Left renal cortex interstitium (tissue), 4 donors: Measurements from ENCODE around the gene RRP1B. TPM values are rescaled to one million over a fixed set of nuclear protein-coding genes. Genes with fewer than 3 reads are reported as not detected.

ENCODE experiments used
- DNase-seq, 4 donors: peaks; one replicate each; pipeline ENCODE4 v3.0.0-alpha.2; 2013; ENCODE audit warnings: low read depth in 4 of 4, low spot score in 2 of 4, missing footprints in 1 of 4
- polyA plus RNA-seq, 4 donors: library from polyadenylated mRNA; unstranded; fragments of 120-200 nt; gene quantifications; one replicate each; pipeline ENCODE4 v1.2.1, GENCODE V29; 2013; ENCODE audit not compliant: insufficient read length in 4 of 4

RRP1B gene
- polyA plus RNA-seq, 4 donors: 28.0 to 32.7 (median 30.0) TPM

- no peak for DNase-seq
These were observed 80.5 kb downstream of the RRP1B start for GRCh38 chr21:43739621-43740435.

- DNase-seq: no peak
These were observed 81.3 kb downstream of the RRP1B start for GRCh38 chr21:43740497-43741156.

- DNase-seq: no peak
These were observed 82.2 kb downstream of the RRP1B start for GRCh38 chr21:43741423-43742096.

- DNase-seq: no peak
These were observed 84.6 kb downstream of the RRP1B start for GRCh38 chr21:43743947-43744346.

DNA sequence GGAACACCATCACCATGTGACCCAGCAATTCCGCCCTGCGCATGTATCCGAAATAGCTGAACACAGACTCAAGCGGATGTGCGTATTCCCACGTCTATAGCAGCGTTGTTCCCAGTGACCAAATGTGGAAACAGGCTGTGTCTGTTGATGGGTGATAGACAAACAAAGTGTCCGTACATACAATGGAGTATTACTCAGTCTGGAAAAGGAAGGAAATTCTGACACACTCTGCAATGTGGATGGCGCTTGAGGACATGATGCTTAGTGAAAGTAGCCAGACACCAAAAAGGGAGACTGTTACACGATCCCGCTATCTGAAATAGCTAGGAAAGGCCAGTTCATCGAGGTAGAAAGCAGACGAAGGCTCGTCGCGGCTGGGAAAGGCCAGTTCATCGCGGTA, 85.4 kb downstream of the RRP1B start:
- DNase-seq: no peak

Other genes starting within 250 kb of the RRP1B start
- 1 to 10 TPM in 3 of 4 donors, not detected in 1; 2.5 to 4.6 (median 2.6) TPM for gene SIK1, start 232.4 kb upstream of the RRP1B start, polyA plus RNA-seq
- gene HSF2BP, start 72 bp upstream of the RRP1B start, polyA plus RNA-seq: 1 to 10 TPM; 1.7 to 2.0 (median 2.0) TPM
- 10 to 100 TPM; 66.1 to 95.8 (median 78.7) TPM for gene PDXK, start 59.6 kb downstream of the RRP1B start, polyA plus RNA-seq
- gene CSTB, start 116.7 kb downstream of the RRP1B start, polyA plus RNA-seq: 10 to 100 TPM; 40.5 to 64.9 (median 46.9) TPM
- gene RRP1, start 130.0 kb downstream of the RRP1B start, polyA plus RNA-seq: 10 to 100 TPM; 27.1 to 34.6 (median 33.7) TPM
- gene AGPAT3, start 205.7 kb downstream of the RRP1B start, polyA plus RNA-seq: 10 to 100 TPM; 52.1 to 73.5 (median 61.4) TPM